ENCODE data around the gene SGSM1.

The SGSM1 gene

GRCh38 chr22:24824250-24824649 lies 18.2 kb downstream of the SGSM1 start:
- DNase-seq, result no peak

GRCh38 chr22:24824915-24825314 lies 18.9 kb downstream of the SGSM1 start:
- H3K4ac ChIP-seq (ENCODE audit: low read depth in 1 of 2, low read length in 2 of 2), result no peak overlapping the region
- H3K36me3 ChIP-seq (ENCODE audit: control insufficient read depth in 1 of 2, insufficient read depth in 2 of 2, low read depth in 1 of 2, low read length in 2 of 2), result no peaks in the 10 kb centered on the region
- H3K27me3 ChIP-seq (ENCODE audit: control insufficient read depth in 1 of 2, insufficient read depth in 1 of 2, low read length in 2 of 2), result peaks cover 14 to 50% of the 10 kb centered on the region in 2 experiments
- no peak overlapping the region for H2AFZ ChIP-seq (ENCODE audit: low read depth, low read length)
- no peak overlapping the region for H4K91ac ChIP-seq (ENCODE audit: low read length)
- no peak overlapping the region for H3K14ac ChIP-seq (ENCODE audit: low read length in 2 of 2)
- no peaks in the 10 kb centered on the region for H3K79me1 ChIP-seq (replicated peaks; ENCODE audit: low read length, poor library complexity, severe bottlenecking)
- H2AK5ac ChIP-seq (ENCODE audit: low read length, severe bottlenecking), result no peak overlapping the region
- H4K8ac ChIP-seq (ENCODE audit: low read length), result no peak overlapping the region
- 84% methylated on average over 4 of the region's 4 CpGs for WGBS
- H3K4me2 ChIP-seq (ENCODE audit: low read length, poor library complexity, severe bottlenecking), result no peak overlapping the region
- no peak overlapping the region for H3K18ac ChIP-seq (ENCODE audit: low read depth in 1 of 2, low read length in 2 of 2)
- H2BK120ac ChIP-seq (ENCODE audit: low read depth, low read length), result no peak overlapping the region
- no peak overlapping the region for H3K9ac ChIP-seq (ENCODE audit: low read length)
- H3K23ac ChIP-seq (ENCODE audit: low read length in 2 of 2), result no peak overlapping the region
- H3K4me3 ChIP-seq (ENCODE audit: insufficient read depth in 1 of 2, low read depth in 1 of 2, low read length in 2 of 2), result no peak overlapping the region
- H2BK12ac ChIP-seq (ENCODE audit: low read length in 2 of 2), result no peak overlapping the region
- no peak overlapping the region for H3K27ac ChIP-seq (ENCODE audit: low read length, poor library complexity, severe bottlenecking)
- no peak for DNase-seq
- H2BK5ac ChIP-seq (ENCODE audit: low read depth, low read length, poor library complexity, severe bottlenecking), result no peak overlapping the region
- H2BK15ac ChIP-seq (ENCODE audit: low read depth, poor library complexity, severe bottlenecking), result no peak overlapping the region
- no peaks in the 10 kb centered on the region for H3K9me3 ChIP-seq (ENCODE audit: control insufficient read depth, low read length)
- H3K4me1 ChIP-seq (ENCODE audit: control insufficient read depth, insufficient read depth, low read depth, low read length), result peaks cover 3% of the 10 kb centered on the region

More at GRCh38 chr22:24824250-24824649, 18.2 kb downstream of the SGSM1 start:
- H3K4ac ChIP-seq (ENCODE audit: low read depth in 1 of 2, low read length in 2 of 2), result no peak overlapping the region
- H2AK5ac ChIP-seq (ENCODE audit: low read length, severe bottlenecking), result no peak overlapping the region
- no peak overlapping the region for H2BK12ac ChIP-seq (ENCODE audit: low read length in 2 of 2)
- H3K18ac ChIP-seq (ENCODE audit: low read depth in 1 of 2, low read length in 2 of 2), result no peak overlapping the region
- H4K91ac ChIP-seq (ENCODE audit: low read length), result no peak overlapping the region
- H3K23ac ChIP-seq (ENCODE audit: low read length in 2 of 2), result no peak overlapping the region
- H3K36me3 ChIP-seq (ENCODE audit: control insufficient read depth in 1 of 2, insufficient read depth in 2 of 2, low read depth in 1 of 2, low read length in 2 of 2), result no peaks in the 10 kb centered on the region
- no peak overlapping the region for H2BK120ac ChIP-seq (ENCODE audit: low read depth, low read length)
- peaks cover 10 to 43% of the 10 kb centered on the region in 2 experiments for H3K27me3 ChIP-seq (ENCODE audit: control insufficient read depth in 1 of 2, insufficient read depth in 1 of 2, low read length in 2 of 2)
- no peak overlapping the region for H3K14ac ChIP-seq (ENCODE audit: low read length in 2 of 2)
- H2BK15ac ChIP-seq (ENCODE audit: low read depth, poor library complexity, severe bottlenecking), result no peak overlapping the region
- H4K8ac ChIP-seq (ENCODE audit: low read length), result no peak overlapping the region
- 65% methylated on average over 3 of the region's 3 CpGs for WGBS
- H3K4me1 ChIP-seq (ENCODE audit: control insufficient read depth, insufficient read depth, low read depth, low read length), result peaks cover 4% of the 10 kb centered on the region
- H3K79me1 ChIP-seq (replicated peaks; ENCODE audit: low read length, poor library complexity, severe bottlenecking), result no peaks in the 10 kb centered on the region
- H3K9ac ChIP-seq (ENCODE audit: low read length), result no peak overlapping the region
- no peak overlapping the region for H2AFZ ChIP-seq (ENCODE audit: low read depth, low read length)
- no peak overlapping the region for H3K27ac ChIP-seq (ENCODE audit: low read length, poor library complexity, severe bottlenecking)
- H3K9me3 ChIP-seq (ENCODE audit: control insufficient read depth, low read length), result no peaks in the 10 kb centered on the region
- H3K4me2 ChIP-seq (ENCODE audit: low read length, poor library complexity, severe bottlenecking), result no peak overlapping the region
- no peak overlapping the region for H2BK5ac ChIP-seq (ENCODE audit: low read depth, low read length, poor library complexity, severe bottlenecking)
- no peak overlapping the region for H3K4me3 ChIP-seq (ENCODE audit: insufficient read depth in 1 of 2, low read depth in 1 of 2, low read length in 2 of 2)

DNA sequence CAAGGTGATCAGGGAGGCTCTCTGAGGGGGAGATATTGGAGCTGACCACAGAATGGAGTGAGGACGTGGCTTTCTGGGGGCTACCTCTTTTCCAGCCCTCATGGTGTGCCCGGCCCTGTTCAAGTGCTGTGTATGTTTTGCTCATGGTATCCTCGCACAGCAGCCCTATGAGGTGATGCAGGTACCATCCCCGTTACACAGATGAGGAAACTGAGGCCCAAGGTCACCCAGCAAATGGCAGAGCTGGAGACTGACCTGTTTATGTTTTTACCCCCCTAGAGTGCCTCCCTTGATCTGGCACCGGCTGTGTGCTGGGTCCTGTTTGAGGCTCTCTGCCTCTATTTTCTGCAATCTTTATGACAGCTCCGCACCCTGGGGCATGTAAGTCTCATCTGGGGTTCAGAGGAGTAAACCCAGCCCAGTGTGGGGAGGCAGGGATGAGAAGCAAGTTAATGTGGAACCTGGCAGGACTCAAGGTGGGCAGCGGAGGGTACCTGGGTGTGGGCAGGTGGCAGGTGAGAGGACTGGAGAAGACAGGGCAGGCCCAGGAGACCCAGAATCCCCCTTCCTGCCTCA lies 20.8 kb downstream of the SGSM1 start:
- H3K27ac ChIP-seq (ENCODE audit: low read length, poor library complexity, severe bottlenecking), result no peak overlapping the region

GRCh38 chr22:24827296-24827695 lies 21.3 kb downstream of the SGSM1 start:
- Histone ChIP-seq H3K4me1 (ENCODE audit: control insufficient read depth, insufficient read depth, low read depth, low read length) (no peaks in the 10 kb centered on the region), H3K4ac (ENCODE audit: low read depth in 1 of 2, low read length in 2 of 2) (no peak overlapping the region), H4K91ac (ENCODE audit: low read length) (no peak overlapping the region), H3K79me1 (replicated peaks; ENCODE audit: low read length, poor library complexity, severe bottlenecking) (no peaks in the 10 kb centered on the region), H3K14ac (ENCODE audit: low read length in 2 of 2) (no peak overlapping the region), H3K18ac (ENCODE audit: low read depth in 1 of 2, low read length in 2 of 2) (no peak overlapping the region), H3K9ac (ENCODE audit: low read length) (no peak overlapping the region), H2BK120ac (ENCODE audit: low read depth, low read length) (no peak overlapping the region), H3K23ac (ENCODE audit: low read length in 2 of 2) (no peak overlapping the region), H3K27me3 (ENCODE audit: control insufficient read depth in 1 of 2, insufficient read depth in 1 of 2, low read length in 2 of 2) (peaks cover 36 to 52% of the 10 kb centered on the region in 2 experiments), H3K4me3 (ENCODE audit: insufficient read depth in 1 of 2, low read depth in 1 of 2, low read length in 2 of 2) (no peak overlapping the region), H3K9me3 (ENCODE audit: control insufficient read depth, low read length) (no peaks in the 10 kb centered on the region), H2BK5ac (ENCODE audit: low read depth, low read length, poor library complexity, severe bottlenecking) (no peak overlapping the region), H2AFZ (ENCODE audit: low read depth, low read length) (no peak overlapping the region), H4K8ac (ENCODE audit: low read length) (no peak overlapping the region), H2BK15ac (ENCODE audit: low read depth, poor library complexity, severe bottlenecking) (no peak overlapping the region), H3K4me2 (ENCODE audit: low read length, poor library complexity, severe bottlenecking) (no peak overlapping the region), H3K36me3 (ENCODE audit: control insufficient read depth in 1 of 2, insufficient read depth in 2 of 2, low read depth in 1 of 2, low read length in 2 of 2) (no peaks in the 10 kb centered on the region), H2BK12ac (ENCODE audit: low read length in 2 of 2) (no peak overlapping the region), H3K27ac (ENCODE audit: low read length, poor library complexity, severe bottlenecking) (no peak overlapping the region), H2AK5ac (ENCODE audit: low read length, severe bottlenecking) (no peak overlapping the region)
- no peak for DNase-seq
- 89% methylated on average over 9 of the region's 9 CpGs for WGBS

More for the DNA sequence above, 20.8 kb downstream of the SGSM1 start:
- Histone ChIP-seq H4K91ac (ENCODE audit: low read length) (no peak overlapping the region), H3K9me3 (ENCODE audit: control insufficient read depth, low read length) (no peaks in the 10 kb centered on the region), H2BK5ac (ENCODE audit: low read depth, low read length, poor library complexity, severe bottlenecking) (no peak overlapping the region), H3K4me2 (ENCODE audit: low read length, poor library complexity, severe bottlenecking) (no peak overlapping the region), H3K4me1 (ENCODE audit: control insufficient read depth, insufficient read depth, low read depth, low read length) (no peaks in the 10 kb centered on the region), H3K4ac (ENCODE audit: low read depth in 1 of 2, low read length in 2 of 2) (no peak overlapping the region), H2AFZ (ENCODE audit: low read depth, low read length) (no peak overlapping the region), H3K14ac (ENCODE audit: low read length in 2 of 2) (no peak overlapping the region), H2BK120ac (ENCODE audit: low read depth, low read length) (no peak overlapping the region), H3K23ac (ENCODE audit: low read length in 2 of 2) (no peak overlapping the region), H3K79me1 (replicated peaks; ENCODE audit: low read length, poor library complexity, severe bottlenecking) (no peaks in the 10 kb centered on the region), H2AK5ac (ENCODE audit: low read length, severe bottlenecking) (no peak overlapping the region), H2BK15ac (ENCODE audit: low read depth, poor library complexity, severe bottlenecking) (no peak overlapping the region), H3K4me3 (ENCODE audit: insufficient read depth in 1 of 2, low read depth in 1 of 2, low read length in 2 of 2) (no peak overlapping the region), H4K8ac (ENCODE audit: low read length) (no peak overlapping the region), H2BK12ac (ENCODE audit: low read length in 2 of 2) (no peak overlapping the region), H3K27me3 (ENCODE audit: control insufficient read depth in 1 of 2, insufficient read depth in 1 of 2, low read length in 2 of 2) (peaks cover 33 to 49% of the 10 kb centered on the region in 2 experiments), H3K36me3 (ENCODE audit: control insufficient read depth in 1 of 2, insufficient read depth in 2 of 2, low read depth in 1 of 2, low read length in 2 of 2) (no peaks in the 10 kb centered on the region), H3K9ac (ENCODE audit: low read length) (no peak overlapping the region), H3K18ac (ENCODE audit: low read depth in 1 of 2, low read length in 2 of 2) (no peak overlapping the region)
- DNase-seq, result no peak
- 78% methylated on average over 7 of the region's 7 CpGs for WGBS

Data from mesenchymal stem cell (in vitro differentiated cells and primary cell).